Measurements from ENCODE around the gene STK38. TPM values are rescaled to one million over a fixed set of nuclear protein-coding genes. Genes with fewer than 3 reads are reported as not detected.

Gene STK38
- total and polyA plus RNA-seq, 9 of the 15 experiments (the other 6 are each of a cell fraction or from before 2014, with no cell fraction given), result 5.7 to 28.7 (median 19.5) TPM

DNA sequence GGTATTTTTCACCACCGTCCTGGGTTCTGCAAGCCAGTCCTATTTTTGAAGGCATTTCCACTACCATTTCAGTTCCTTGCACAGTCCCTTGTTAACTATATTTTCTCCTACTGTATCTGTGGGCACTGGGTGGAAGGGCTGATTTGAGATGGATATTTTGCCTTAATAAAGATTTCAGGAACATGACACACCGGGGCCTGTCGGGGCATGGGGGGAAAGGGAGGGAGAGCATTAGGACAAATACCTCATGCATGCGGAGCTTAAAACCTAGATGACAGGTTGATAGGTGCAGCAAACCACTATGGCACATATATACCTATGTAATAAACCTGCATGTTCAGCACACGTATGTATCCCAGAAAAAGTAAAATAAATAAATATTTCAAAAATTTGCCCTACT is 22.4 kb downstream of the STK38 start:
- H4K20me1 ChIP-seq (replicated peaks; ENCODE audit: control insufficient read depth, insufficient read depth, low read length), result no peaks in the 10 kb centered on the region
- peaks cover 6% of the 10 kb centered on the region; the same call in 1 of the 3 replicates for H3K79me2 ChIP-seq (ENCODE audit: control insufficient read depth, insufficient read depth, low read length)
- ChIA-PET CTCF (ENCODE audit: low intra/inter-chr PET ratio) (no interaction called here), POLR2A (no interaction called here)
- peaks cover 68% of the 10 kb centered on the region for H3K36me3 ChIP-seq (ENCODE audit: control insufficient read depth, insufficient read depth, low read length)
- no peak overlapping the region for H2AFZ ChIP-seq (ENCODE audit: low read depth, low read length)
- no peak overlapping the region for H3K9ac ChIP-seq (ENCODE audit: insufficient read depth in 1 of 2, low read depth in 2 of 2, low read length in 2 of 2)
- H3K9me1 ChIP-seq (ENCODE audit: control insufficient read depth, insufficient read depth, low read length), result no peaks in the 10 kb centered on the region
- H3K4me2 ChIP-seq (ENCODE audit: insufficient read depth, low read length), result no peak overlapping the region
- FAIRE-seq (no peak), ATAC-seq (no peak), DNase-seq (ENCODE audit: extremely low read depth in 1 of 4, low spot score in 3 of 4) (no peak)
- WGBS (ENCODE audit: insufficient coverage, low coverage, missing lambda C conversion rate), result 96% methylated on average over 5 of the region's 5 CpGs
- H3K27ac ChIP-seq (ENCODE audit: extremely low read depth, low read depth, low read length), result no peak overlapping the region
- BruUV-seq (replicated peaks), result no TSS peak
- intact Hi-C loops (cut with micrococcal nuclease), result no loop called here
- no peaks in the 10 kb centered on the region for H3K9me3 ChIP-seq (replicated peaks; ENCODE audit: control insufficient read depth, insufficient read depth, low read depth, low read length)
- H3K27me3 ChIP-seq (ENCODE audit: control insufficient read depth in 2 of 2, insufficient read depth in 2 of 2, low read length in 2 of 2), result no peaks in the 10 kb centered on the region
- H3K4me3 ChIP-seq, result no peak overlapping the region
- H3K4me1 ChIP-seq (replicated peaks in 1 of 2; ENCODE audit: control insufficient read depth in 2 of 2, insufficient read depth in 2 of 2, low read length in 2 of 2), result no peaks in the 10 kb centered on the region; a peak in 1 of 5 replicates
- in situ Hi-C loops (cut with MboI), result no loop called here
- TF ChIP-seq HDGF (IDR thresholded peaks at IDR 0.05) (no peak), RAD51 (IDR thresholded peaks at IDR 0.05; ENCODE audit: borderline replicate concordance, low read depth) (no peak), GABPA (tag; conservative IDR thresholded peaks at IDR 0.05; ENCODE audit: low read depth) (no peak), KLF6 (CRISPR knock-in tag; IDR thresholded peaks at IDR 0.05; ENCODE audit: borderline replicate concordance) (no peak), COPS2 (conservative IDR thresholded peaks at IDR 0.05) (no peak), ATF1 (CRISPR knock-in tag; IDR thresholded peaks at IDR 0.05) (no peak), ATF1 (tag; IDR thresholded peaks at IDR 0.05) (no peak)
- TF ChIP-seq, protein P1, sequence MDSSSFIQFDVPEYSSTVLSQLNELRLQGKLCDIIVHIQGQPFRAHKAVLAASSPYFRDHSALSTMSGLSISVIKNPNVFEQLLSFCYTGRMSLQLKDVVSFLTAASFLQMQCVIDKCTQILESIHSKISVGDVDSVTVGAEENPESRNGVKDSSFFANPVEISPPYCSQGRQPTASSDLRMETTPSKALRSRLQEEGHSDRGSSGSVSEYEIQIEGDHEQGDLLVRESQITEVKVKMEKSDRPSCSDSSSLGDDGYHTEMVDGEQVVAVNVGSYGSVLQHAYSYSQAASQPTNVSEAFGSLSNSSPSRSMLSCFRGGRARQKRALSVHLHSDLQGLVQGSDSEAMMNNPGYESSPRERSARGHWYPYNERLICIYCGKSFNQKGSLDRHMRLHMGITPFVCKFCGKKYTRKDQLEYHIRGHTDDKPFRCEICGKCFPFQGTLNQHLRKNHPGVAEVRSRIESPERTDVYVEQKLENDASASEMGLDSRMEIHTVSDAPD (CRISPR knock-in tag; IDR thresholded peaks at IDR 0.05), result no peak

All from K562 (cell line).